Measurements from ENCODE around the gene SGCD. TPM values are rescaled to one million over a fixed set of nuclear protein-coding genes. Genes with fewer than 3 reads are reported as not detected.

Gene SGCD
- total RNA-seq, 1 donor from 2014 or later, result 1.4 TPM

- DNase-seq (ENCODE audit: low read depth in 2 of 2), result no peak
Measured at GRCh38 chr5:156762771-156763170, 435.8 kb downstream of the SGCD start.

DNA sequence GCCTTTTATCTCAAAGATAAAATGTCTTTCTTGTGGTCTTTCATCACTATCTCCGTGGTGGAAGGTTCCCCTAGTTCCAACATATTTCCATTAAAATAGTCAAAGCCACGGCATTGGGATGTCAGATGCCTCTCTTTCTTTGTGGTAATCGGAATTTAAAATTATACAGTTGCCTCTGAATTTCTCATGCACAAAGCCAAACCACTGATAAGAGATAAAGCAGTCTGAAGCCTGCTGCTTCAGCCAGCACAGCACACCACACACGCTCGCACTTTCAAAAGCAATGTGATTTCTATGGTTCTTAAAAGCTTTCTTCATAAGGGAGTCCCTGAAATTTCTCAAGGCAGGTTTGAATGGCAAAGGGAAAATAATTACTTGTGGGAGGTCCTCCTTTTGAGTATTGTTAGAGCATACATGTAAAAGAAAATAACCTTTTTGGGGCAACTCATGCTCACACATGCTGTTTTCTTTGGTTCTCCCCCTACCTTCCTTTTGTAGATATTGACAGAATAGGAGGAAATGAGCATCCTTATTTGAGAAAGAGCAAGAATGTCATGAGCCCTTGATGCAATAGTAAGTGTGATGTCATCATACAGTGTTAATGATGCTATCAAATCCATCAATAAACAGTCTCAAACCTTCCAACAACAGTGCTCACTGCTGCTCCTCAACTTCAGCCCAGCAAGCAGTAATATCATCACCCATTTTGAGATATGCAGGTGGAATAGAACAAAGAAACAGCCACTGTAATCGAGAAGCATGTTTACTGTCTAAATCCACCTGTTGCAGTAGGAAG lies 437.4 kb downstream of the SGCD start:
- no peak for DNase-seq (ENCODE audit: low read depth in 2 of 2)

GRCh38 chr5:156774273-156774672 lies 447.3 kb downstream of the SGCD start:
- no peak for DNase-seq (ENCODE audit: low read depth in 2 of 2)

DNA sequence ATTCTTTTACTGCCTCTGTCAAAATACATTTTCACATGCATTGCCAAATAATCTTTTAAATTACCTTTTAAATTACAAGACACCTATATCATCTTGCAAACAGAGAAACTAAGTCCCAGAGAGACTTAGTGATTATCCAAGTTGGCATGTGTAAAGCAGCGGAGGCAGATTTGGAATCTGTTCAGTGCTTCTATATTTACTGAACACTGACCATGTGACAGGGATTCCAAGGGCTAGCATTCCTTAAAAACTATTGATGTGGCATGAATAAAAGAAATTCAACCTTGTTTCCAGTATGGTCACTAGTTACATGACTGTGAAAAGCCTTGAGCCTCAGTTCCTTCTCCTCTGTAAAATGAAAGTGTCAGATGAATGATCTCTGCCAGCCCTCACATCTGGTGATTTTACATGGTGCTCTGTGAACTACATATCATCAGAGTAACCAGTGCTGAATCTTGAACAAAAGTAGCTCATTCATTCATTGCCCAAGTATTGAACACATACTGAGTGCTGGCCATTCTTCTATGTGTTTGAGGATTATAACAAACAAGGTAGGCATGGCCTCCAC lies 451.3 kb downstream of the SGCD start:
- DNase-seq (ENCODE audit: low read depth in 2 of 2), result no peak

DNA sequence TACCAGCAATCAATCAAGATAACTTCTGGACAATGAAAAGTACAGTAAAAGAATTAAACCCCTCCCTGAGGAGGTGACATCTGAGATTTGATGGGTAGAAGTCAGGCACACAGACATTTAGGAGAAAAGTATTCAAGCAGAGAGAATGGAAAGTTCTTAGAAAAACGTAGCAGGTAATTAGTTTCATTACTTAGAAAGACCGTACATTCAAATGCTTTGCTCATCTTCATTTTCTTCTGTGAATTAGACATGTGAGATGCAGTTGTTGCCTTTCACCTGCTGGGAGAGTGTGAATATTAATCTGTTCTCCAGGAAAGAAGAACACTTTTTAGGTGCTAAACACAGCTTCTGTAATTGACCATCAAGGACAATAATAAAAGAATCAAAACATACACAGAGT lies 451.8 kb downstream of the SGCD start:
- DNase-seq (ENCODE audit: low read depth in 2 of 2), result no peak

DNA sequence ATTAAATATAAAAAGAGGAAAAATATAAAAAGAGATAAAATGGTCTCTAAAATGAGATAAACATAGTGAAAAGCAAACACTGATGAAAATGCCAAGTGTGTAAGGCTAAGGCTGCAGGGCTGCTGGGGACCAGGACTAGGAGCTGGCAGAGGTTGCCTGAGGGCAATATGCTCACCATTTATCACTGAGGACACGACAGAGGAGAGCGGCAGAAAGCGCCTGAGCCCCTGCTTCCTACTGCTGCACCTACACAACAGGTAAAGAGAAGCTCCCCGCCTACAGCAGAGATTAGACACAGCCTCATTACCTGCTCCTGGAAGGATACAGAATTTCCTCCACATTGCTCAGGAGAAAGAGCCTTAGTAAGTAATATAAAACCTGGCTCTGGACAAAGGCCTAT lies 452.5 kb downstream of the SGCD start:
- DNase-seq (ENCODE audit: low read depth in 2 of 2), result no peak

DNA sequence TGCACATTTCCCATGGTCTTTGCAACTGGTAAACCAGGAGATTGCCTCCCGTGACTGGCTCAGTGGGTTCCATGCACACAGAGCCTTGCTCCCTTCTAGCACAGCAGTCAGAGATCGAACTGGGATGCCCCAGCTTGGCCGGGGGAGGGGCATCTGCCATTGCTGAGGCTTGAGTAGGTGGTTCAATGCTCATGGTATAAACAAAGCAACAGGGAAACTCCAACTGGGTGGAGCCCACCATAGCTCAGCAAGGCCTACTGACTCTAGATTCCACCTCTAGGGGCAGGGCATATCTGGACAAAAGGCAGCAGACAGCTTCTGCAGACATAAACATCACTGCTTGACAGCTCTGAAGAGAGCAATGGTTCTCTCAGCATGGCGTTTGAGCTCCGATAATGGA lies 456.1 kb downstream of the SGCD start:
- DNase-seq (ENCODE audit: low read depth in 2 of 2), result no peak

DNA sequence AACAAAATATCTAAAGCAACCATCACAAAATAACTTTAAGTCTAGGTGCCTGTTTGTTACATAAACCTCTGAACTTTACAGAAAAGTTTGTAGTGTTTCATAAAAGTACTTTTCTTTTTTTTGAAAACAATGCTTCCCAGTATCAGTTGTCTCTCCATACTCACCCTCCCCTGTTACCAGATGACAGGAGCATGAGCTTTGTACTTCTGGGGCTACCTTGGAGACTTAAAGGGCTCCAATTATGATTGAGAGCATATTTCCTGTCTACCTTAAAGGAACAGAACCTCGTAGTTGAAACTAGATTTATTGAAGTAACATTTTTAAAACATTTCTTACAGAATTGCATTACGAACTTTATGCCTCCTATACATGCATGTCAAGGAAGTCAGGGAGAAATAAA lies 467.7 kb downstream of the SGCD start:
- DNase-seq (ENCODE audit: low read depth in 2 of 2), result no peak

DNA sequence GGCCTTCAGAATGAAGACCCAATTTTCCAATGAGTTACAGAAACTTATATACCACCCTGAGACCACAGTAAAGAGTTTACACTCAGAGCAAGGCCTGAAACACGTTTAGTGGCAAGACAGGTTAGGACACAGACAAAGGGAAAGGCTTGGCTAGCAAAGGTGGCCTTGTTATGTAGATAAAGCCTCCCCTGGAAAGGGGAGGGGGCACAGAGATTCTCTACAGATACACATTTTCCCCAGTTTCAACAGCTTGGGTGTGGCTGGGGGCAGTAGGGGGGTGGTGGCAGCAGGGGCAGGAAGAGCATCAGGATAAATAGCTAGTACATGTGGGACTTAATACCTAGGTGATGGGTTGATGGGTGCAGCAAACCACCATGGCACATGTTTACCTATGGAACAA lies 471.2 kb downstream of the SGCD start:
- no peak for DNase-seq (ENCODE audit: low read depth in 2 of 2)

GRCh38 chr5:156799171-156799570 lies 472.2 kb downstream of the SGCD start:
- no peak for DNase-seq (ENCODE audit: low read depth in 2 of 2)

DNA sequence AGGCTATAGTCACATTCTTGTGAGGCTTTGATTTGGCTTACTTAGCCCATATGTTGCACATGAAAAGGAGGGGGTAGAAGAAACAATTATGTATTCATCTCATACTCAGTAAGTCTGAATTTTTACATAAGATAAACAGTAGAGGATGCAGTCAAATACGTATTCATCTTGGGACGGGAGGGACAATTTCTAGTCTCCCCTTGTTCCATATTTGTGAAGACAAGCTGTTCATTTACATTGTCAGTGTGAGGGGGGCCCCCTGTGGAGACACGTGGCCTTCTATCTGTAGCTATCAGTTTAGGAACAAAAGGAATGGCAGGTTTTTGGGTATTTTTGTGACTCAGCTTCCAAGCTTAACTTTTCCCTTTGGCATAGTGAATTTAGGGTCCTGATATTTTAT lies 474.0 kb downstream of the SGCD start:
- no peak for DNase-seq (ENCODE audit: low read depth in 2 of 2)

- no peak for DNase-seq (ENCODE audit: low read depth in 2 of 2)
Measured at GRCh38 chr5:156802501-156802900, 475.5 kb downstream of the SGCD start.

DNA sequence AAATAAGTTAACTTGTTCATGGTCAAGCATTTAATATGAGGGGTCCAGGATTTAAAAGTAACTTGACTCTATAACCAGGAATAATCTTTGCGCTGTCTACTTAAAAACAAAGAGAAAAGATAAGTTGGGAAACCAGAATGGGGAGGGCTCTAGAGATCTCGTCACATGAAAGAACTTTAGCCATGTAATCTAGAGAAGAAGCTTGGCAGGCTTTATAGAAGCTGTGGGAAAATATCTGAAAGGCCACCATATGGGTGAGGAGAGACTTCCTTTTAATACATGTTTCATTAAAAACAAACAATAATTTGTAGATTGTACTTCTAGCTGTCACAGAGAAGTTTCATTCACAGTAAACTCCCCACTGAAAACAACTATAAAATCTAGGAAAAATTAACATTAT lies 476.4 kb downstream of the SGCD start:
- no peak for DNase-seq (ENCODE audit: low read depth in 2 of 2)

GRCh38 chr5:156812959-156813358 lies 486.0 kb downstream of the SGCD start:
- DNase-seq (ENCODE audit: low read depth in 2 of 2), result no peak

GRCh38 chr5:156815988-156816599 lies 489.1 kb downstream of the SGCD start:
- no peak for DNase-seq (ENCODE audit: low read depth in 2 of 2)

All from lung microvascular endothelial cell (primary cell).